ENCODE data around the gene PHF1. TPM values are rescaled to one million over a fixed set of nuclear protein-coding genes. Genes with fewer than 3 reads are reported as not detected.

Gene PHF1
- total and polyA plus RNA-seq, 2 of the 4 experiments (the other 2 are of a cell fraction) = 9.0 to 47.2 TPM

GRCh38 chr6:33429750-33430052 is 18.9 kb downstream of the PHF1 start:
- dilution Hi-C loops (cut with HindIII; ENCODE audit: low sequenced_read_pairs, unreplicated experiment) (no loop called here), intact Hi-C loops (cut with micrococcal nuclease) (no loop called here)

More at GRCh38 chr6:33429750-33430052, 18.9 kb downstream of the PHF1 start:
- TF ChIP-seq MAZ (IDR thresholded peaks at IDR 0.05; ENCODE audit: borderline replicate concordance, low read depth, low read length) (no peak), USF2 (IDR thresholded peaks at IDR 0.05; ENCODE audit: low read depth, low read length) (no peak), BHLHE40 (IDR thresholded peaks at IDR 0.05; ENCODE audit: low read depth, low read length) (no peak), MXI1 (IDR thresholded peaks at IDR 0.05; ENCODE audit: borderline replicate concordance, low read depth, low read length) (no peak), CEBPB (IDR thresholded peaks at IDR 0.05; ENCODE audit: low read depth, low read length) (no peak), SMC3 (IDR thresholded peaks at IDR 0.05; ENCODE audit: low read depth, low read length) (no peak), CTCF (conservative IDR thresholded peaks at IDR 0.05; ENCODE audit: low read depth, low read length) (no peak), RFX5 (IDR thresholded peaks at IDR 0.05; ENCODE audit: low read depth, low read length) (no peak), MAFK (IDR thresholded peaks at IDR 0.05; ENCODE audit: low read depth, low read length) (no peak), RCOR1 (IDR thresholded peaks at IDR 0.05; ENCODE audit: insufficient replicate concordance, low read length) (no peak), CHD1 (IDR thresholded peaks at IDR 0.05; ENCODE audit: low read depth, low read length) (no peak)
- H3K27me3 ChIP-seq (ENCODE audit: control insufficient read depth, insufficient read depth, low read length) = no peaks in the 10 kb centered on the region
- no peak overlapping the region for H2AK5ac ChIP-seq (ENCODE audit: low read depth, low read length)
- BruUV-seq (replicated peaks) = no TSS peak
- H3K4ac ChIP-seq (ENCODE audit: low read depth, low read length) = no peak overlapping the region
- ChIA-PET CTCF (no interaction called here), POLR2A (ENCODE audit: unreplicated experiment) (no interaction called here)
- H4K5ac ChIP-seq (ENCODE audit: low read depth, low read length) = no peak overlapping the region
- ATAC-seq (ENCODE audit: low read depth) = no peak
- H3K23ac ChIP-seq (ENCODE audit: low read depth, low read length) = peak overlapping the region; percentile 57; the same call in 1 of the 2 replicates
- H2BK120ac ChIP-seq (ENCODE audit: low read depth, low read length) = no peak overlapping the region
- peaks cover 30% of the 10 kb centered on the region for H3K9me1 ChIP-seq (ENCODE audit: insufficient read depth, low read length)
- H2AFZ ChIP-seq (replicated peaks; ENCODE audit: low read length, poor library complexity) = no peak overlapping the region
- no CpG with 5 or more reads among the region's 2 CpGs for WGBS, 2 experiments (ENCODE audit: extremely low coverage in 2 of 2, insufficient read length in 1 of 2)
- peaks cover 41% of the 10 kb centered on the region for H4K20me1 ChIP-seq (ENCODE audit: insufficient read depth, low read length)
- H3K14ac ChIP-seq (replicated peaks; ENCODE audit: low read depth, low read length) = no peak overlapping the region
- H3K56ac ChIP-seq (ENCODE audit: extremely low read depth, insufficient read depth, low read length) = no peak overlapping the region
- H3K4me1 ChIP-seq (ENCODE audit: control insufficient read depth, insufficient read depth, low read length) = peaks cover 38% of the 10 kb centered on the region
- no peak overlapping the region for H3K18ac ChIP-seq (ENCODE audit: low read depth, low read length)
- no peak overlapping the region for H4K91ac ChIP-seq (ENCODE audit: insufficient read depth, low read depth, low read length)
- DNase-seq = no peak
- peaks cover 29 to 92% of the 10 kb centered on the region in 2 experiments for H3K79me1 ChIP-seq (ENCODE audit: low read depth in 1 of 2, low read length in 2 of 2)
- H2BK5ac ChIP-seq (ENCODE audit: low read depth, low read length, poor library complexity, severe bottlenecking) = no peak overlapping the region
- no peak overlapping the region for H3K27ac ChIP-seq (ENCODE audit: insufficient read depth, low read length)
- peak overlapping the region; percentile 19; the same call in 1 of the 2 replicates for H3K9ac ChIP-seq (ENCODE audit: low read depth, low read length)
- H2BK20ac ChIP-seq (ENCODE audit: low read depth, low read length) = no peak overlapping the region
- H3K4me3 ChIP-seq (ENCODE audit: insufficient read depth, low read depth, low read length) = no peak overlapping the region
- H2BK15ac ChIP-seq (ENCODE audit: low read depth, low read length) = no peak overlapping the region
- H3K9me3 ChIP-seq (ENCODE audit: control insufficient read depth, insufficient read depth, low read length) = no peaks in the 10 kb centered on the region
- in situ Hi-C loops (cut with MboI; ENCODE audit: low sequenced_read_pairs) = no loop called here
- H3K4me2 ChIP-seq (ENCODE audit: low read depth, low read length) = no peak overlapping the region
- no peak overlapping the region for H4K8ac ChIP-seq (ENCODE audit: low read depth in 2 of 2, low read length in 2 of 2)
- peaks cover 7% of the 10 kb centered on the region for H3K36me3 ChIP-seq (ENCODE audit: control insufficient read depth, insufficient read depth, low read length)
- H2AK9ac ChIP-seq (replicated peaks; ENCODE audit: low read depth, low read length, poor library complexity) = no peak overlapping the region
